Liver (tissue), 9 donors: Measurements from ENCODE around the gene DNAAF5. TPM values are rescaled to one million over a fixed set of nuclear protein-coding genes. Genes with fewer than 3 reads are reported as not detected.

Experiments
- DNase-seq: peaks from one replicate; pipeline ENCODE4 v3.0.0-alpha.2; 2017; ENCODE audit warnings: low spot score
- H3K27ac ChIP-seq, 2 donors: one replicate each; pipeline ENCODE4 v1.7.0; 2013; ENCODE audit warnings: inconsistent platforms in 2 of 2, low read length in 2 of 2, control low read depth in 1 of 2, low read depth in 1 of 2, mild to moderate bottlenecking in 1 of 2
- H3K27me3 ChIP-seq, 4 donors: one replicate each; pipeline versions ENCODE4 v1.6.1 to v1.7.0; 2013; ENCODE audit warnings: low read length in 3 of 4, inconsistent platforms in 1 of 4, mild to moderate bottlenecking in 1 of 4, moderate library complexity in 1 of 4; ENCODE audit not compliant: control insufficient read depth in 4 of 4, insufficient read depth in 4 of 4
- H3K36me3 ChIP-seq, 4 donors: one replicate each; pipeline versions ENCODE4 v1.6.1 to v1.7.0; 2013; ENCODE audit warnings: low read length in 3 of 4, mild to moderate bottlenecking in 3 of 4, low read depth in 1 of 4, moderate library complexity in 1 of 4; ENCODE audit not compliant: control insufficient read depth in 4 of 4, insufficient read depth in 3 of 4
- H3K4me1 ChIP-seq, 4 donors: one replicate each; pipeline versions ENCODE4 v1.6.1 to v1.7.0; 2013; ENCODE audit warnings: low read length in 3 of 4, mild to moderate bottlenecking in 3 of 4, moderate library complexity in 1 of 4; ENCODE audit not compliant: control insufficient read depth in 4 of 4, insufficient read depth in 4 of 4
- H3K4me3 ChIP-seq, 3 donors: one replicate each; pipeline versions ENCODE4 v1.6.1 to v1.7.0; 2013; ENCODE audit warnings: low read length in 3 of 3, control low read depth in 1 of 3, low read depth in 1 of 3, mild to moderate bottlenecking in 1 of 3
- H3K9ac ChIP-seq, 2 donors: one replicate each; pipeline ENCODE4 v1.7.0; 2013; ENCODE audit warnings: low read length in 2 of 2, mild to moderate bottlenecking in 2 of 2, moderate library complexity in 2 of 2, control low read depth in 1 of 2, low read depth in 1 of 2
- H3K9me3 ChIP-seq, 4 donors: one replicate each; pipeline versions ENCODE4 v1.6.1 to v1.7.0; 2013; ENCODE audit warnings: low read length in 3 of 4; ENCODE audit not compliant: control insufficient read depth in 4 of 4
- CTCF ChIP-seq: fragments of 150-350 bp; IDR thresholded peaks from 2 replicates; pipeline ENCODE4 v1.5.1; 2017; ENCODE audit warnings: improper control_type of control experiment, low read depth, low read length; ENCODE audit not compliant: missing input control
- FOXA1 ChIP-seq: IDR thresholded peaks from 2 replicates; pipeline ENCODE4 v1.6.1; 2016; ENCODE audit warnings: antibody characterized with exemption
- FOXA2 ChIP-seq: IDR thresholded peaks from 2 replicates; pipeline ENCODE4 v1.6.1; 2016; ENCODE audit warnings: antibody characterized with exemption
- GABPA ChIP-seq, 2 donors: IDR thresholded peaks in 1 of 2; conservative IDR thresholded peaks in 1 of 2; 2 replicates each; pipeline ENCODE4 v1.6.1; 2016; ENCODE audit warnings: antibody characterized with exemption in 2 of 2, mild to moderate bottlenecking in 1 of 2, moderate library complexity in 1 of 2
- HNF4G ChIP-seq: IDR thresholded peaks from 2 replicates; pipeline ENCODE4 v1.6.1; 2016; ENCODE audit warnings: antibody characterized with exemption
- JUND ChIP-seq, 2 donors: IDR thresholded peaks; 2 replicates each; pipeline ENCODE4 v1.6.1; 2016; ENCODE audit warnings: antibody characterized with exemption in 2 of 2
- NR2F2 ChIP-seq: IDR thresholded peaks from 2 replicates; pipeline ENCODE4 v1.6.1; 2016; ENCODE audit warnings: antibody characterized with exemption
- REST ChIP-seq: IDR thresholded peaks from 2 replicates; pipeline ENCODE4 v1.6.1; 2016; ENCODE audit warnings: antibody characterized with exemption, mild to moderate bottlenecking
- RXRA ChIP-seq, 2 donors: IDR thresholded peaks; 2 replicates each; pipeline ENCODE4 v1.6.1; 2017 to 2018; ENCODE audit warnings: antibody characterized with exemption in 2 of 2, mild to moderate bottlenecking in 1 of 2
- SP1 ChIP-seq: IDR thresholded peaks from 2 replicates; pipeline ENCODE4 v1.6.1; 2018; ENCODE audit warnings: antibody characterized with exemption, mild to moderate bottlenecking
- TAF1 ChIP-seq: conservative IDR thresholded peaks from 2 replicates; pipeline ENCODE4 v1.6.1; 2016; ENCODE audit warnings: antibody characterized with exemption, mild to moderate bottlenecking
- ZBTB33 ChIP-seq: IDR thresholded peaks from 2 replicates; pipeline ENCODE4 v1.6.1; 2016; ENCODE audit warnings: antibody characterized with exemption
- WGBS: extraction: QIAGEN DNeasy Blood & Tissue Kit; methylation state at CpG from one replicate; pipeline ENCODE4 v1.1.7; 2013; 5-methylcytosine and 5-hydroxymethylcytosine counted together
- polyA plus RNA-seq, 2 donors: library from polyadenylated mRNA; stranded (reverse) in 1 of 2; unstranded in 1 of 2; fragments of 200-250 nt in 1 of 2; fragments of >200 nt in 1 of 2; fragmentation: Nextera tagmentation in 1 of 2; extraction: Ambion mirVana in 1 of 2; gene quantifications; one replicate each; pipeline versions ENCODE4 v1.2.1 to v1.2.3, GENCODE V29; 2013 to 2015
- total RNA-seq, 2 donors: library from RNA; depleted of rRNA; stranded (reverse); fragments of >200 nt; gene quantifications; one replicate each; pipeline ENCODE4 v1.2.3, GENCODE V29; 2014
- TF ChIP-seq, protein P1 (sequence below): IDR thresholded peaks from 2 replicates; pipeline ENCODE4 v1.6.1; 2016; ENCODE audit warnings: antibody characterized with exemption
- TF ChIP-seq, protein P2 (sequence below): IDR thresholded peaks from 2 replicates; pipeline ENCODE4 v1.6.1; 2016; ENCODE audit warnings: antibody characterized with exemption
- donor health status: healthy.
- donor health status: healthy.
- donor health status: healthy.
- donor health status: healthy.
- donor health status: healthy.

The DNAAF5 gene
- total and polyA plus RNA-seq, 4 donors: 3.1 to 11.1 (median 9.5) TPM

DNA sequence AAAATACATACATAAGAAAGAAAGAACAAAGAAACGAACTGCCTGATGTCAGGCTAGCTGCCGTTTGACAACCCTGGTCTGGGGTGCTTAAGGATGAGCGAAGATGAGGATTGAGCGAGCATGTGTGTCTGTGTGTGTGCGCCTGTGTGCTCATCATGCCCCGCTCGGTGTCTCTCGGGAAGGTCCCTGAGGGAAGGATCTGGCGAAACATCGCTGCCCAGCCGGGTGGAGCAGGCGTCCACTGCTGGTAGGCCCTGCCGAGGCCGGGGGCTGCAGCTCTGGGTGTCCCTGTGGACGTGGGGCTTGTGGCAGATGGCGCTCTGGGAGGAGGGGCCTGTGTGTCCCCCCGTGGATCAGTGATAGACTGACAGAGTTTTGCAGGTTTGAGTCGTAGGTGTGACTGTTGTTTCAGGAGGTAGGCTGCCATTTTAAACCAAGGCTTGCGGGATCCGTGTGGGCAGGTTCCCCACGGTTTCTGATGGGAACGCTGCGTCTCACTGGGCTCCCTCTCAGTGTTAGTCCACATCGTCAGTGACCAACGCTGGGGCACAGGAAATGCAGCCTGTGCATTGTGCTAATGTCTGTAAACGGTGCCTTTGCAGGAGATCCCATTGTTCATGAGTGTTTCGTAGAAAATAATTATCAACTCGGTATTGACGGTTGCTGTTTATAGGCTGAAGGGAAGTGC lies 99.9 kb downstream of the DNAAF5 start:
- no peak for DNase-seq
- peak overlapping the region in 1 of 2 donors; percentile 48 for H3K27ac ChIP-seq
- TF ChIP-seq RXRA (IDR thresholded peaks at IDR 0.05) (no peak), HNF4G (no peak), SP1 (no peak), NR2F2 (no peak), FOXA1 (no peak), ZBTB33 (no peak), GABPA (IDR thresholded peaks at IDR 0.05 in 1 of 2, conservative IDR thresholded peaks at IDR 0.05 in 1 of 2) (no peak), REST (no peak), CTCF (no peak), JUND (IDR thresholded peaks at IDR 0.05) (no peak), FOXA2 (no peak), TAF1 (no peak)
- TF ChIP-seq, protein P1, sequence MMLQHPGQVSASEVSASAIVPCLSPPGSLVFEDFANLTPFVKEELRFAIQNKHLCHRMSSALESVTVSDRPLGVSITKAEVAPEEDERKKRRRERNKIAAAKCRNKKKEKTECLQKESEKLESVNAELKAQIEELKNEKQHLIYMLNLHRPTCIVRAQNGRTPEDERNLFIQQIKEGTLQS: no peak
- TF ChIP-seq, protein P2, sequence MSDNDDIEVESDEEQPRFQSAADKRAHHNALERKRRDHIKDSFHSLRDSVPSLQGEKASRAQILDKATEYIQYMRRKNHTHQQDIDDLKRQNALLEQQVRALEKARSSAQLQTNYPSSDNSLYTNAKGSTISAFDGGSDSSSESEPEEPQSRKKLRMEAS: no peak
- H3K27me3 ChIP-seq: no peaks in the 10 kb centered on the region
- H3K4me1 ChIP-seq: peaks cover 2 to 40% (median 21%) of the 10 kb centered on the region in 4 donors
- no peaks in the 10 kb centered on the region for H3K36me3 ChIP-seq
- H3K9me3 ChIP-seq: no peaks in the 10 kb centered on the region
- no peak overlapping the region for H3K4me3 ChIP-seq
- 81% methylated on average over 29 of the region's 29 CpGs for WGBS
- no peak overlapping the region for H3K9ac ChIP-seq
